ENCODE measurements around the gene GNAL.
"Not testable (repeated sequence)": the region's sequence is repeated elsewhere in the genome, so short reads cannot be mapped to it uniquely, and the experiment has no call there.

Gene GNAL

DNA sequence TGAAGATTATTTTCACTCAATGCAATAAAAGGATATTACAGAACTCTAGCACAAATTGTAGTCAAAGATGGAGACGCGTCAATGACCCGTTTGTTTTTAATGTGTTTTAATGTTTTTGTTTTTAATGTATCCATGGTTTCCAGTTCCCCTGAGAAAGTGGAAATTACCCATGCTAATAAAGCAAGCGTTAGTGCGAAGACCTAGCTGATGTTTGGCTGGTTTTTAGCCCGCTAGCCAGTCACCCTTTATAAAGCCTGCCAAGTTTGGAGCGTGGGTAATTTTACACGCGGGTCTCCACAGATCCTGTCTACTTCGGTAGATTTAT is 161.7 kb downstream of the GNAL start:
- DNase-seq (ENCODE audit: low read depth), result no peak

DNA sequence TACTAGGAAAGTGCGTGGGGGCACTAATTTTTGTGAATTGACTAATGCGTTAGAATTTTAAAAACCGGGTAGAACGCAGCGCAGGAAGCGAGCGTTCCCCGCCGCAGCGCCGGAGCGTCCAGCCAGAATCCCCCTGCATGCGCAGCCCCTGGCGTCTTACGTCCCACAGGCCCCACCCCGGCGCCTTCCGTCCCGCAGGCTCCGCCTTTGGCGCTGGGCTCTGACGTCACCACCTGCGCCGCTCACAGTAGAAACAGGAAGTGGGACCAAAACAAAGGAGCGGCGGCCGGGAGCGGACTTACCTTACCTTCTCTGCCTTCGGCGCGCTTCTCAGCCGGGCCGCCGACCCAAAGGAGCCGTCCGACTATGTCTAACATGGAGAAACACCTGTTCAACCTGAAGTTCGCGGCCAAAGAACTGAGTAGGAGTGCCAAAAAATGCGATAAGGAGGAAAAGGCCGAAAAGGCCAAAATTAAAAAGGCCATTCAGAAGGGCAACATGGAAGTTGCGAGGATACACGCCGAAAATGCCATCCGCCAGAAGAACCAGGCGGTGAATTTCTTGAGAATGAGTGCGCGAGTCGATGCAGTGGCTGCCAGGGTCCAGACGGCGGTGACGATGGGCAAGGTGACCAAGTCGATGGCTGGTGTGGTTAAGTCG is 162.2 kb downstream of the GNAL start, which contains the start of gene CHMP1B:
Gene CHMP1B, plus strand, starts transcription at position 268 of the 660 bp plus-strand sequence. Its CDS starts 99 bp downstream, at position 367.
- peak; percentile 95 for DNase-seq (ENCODE audit: low read depth)

DNA sequence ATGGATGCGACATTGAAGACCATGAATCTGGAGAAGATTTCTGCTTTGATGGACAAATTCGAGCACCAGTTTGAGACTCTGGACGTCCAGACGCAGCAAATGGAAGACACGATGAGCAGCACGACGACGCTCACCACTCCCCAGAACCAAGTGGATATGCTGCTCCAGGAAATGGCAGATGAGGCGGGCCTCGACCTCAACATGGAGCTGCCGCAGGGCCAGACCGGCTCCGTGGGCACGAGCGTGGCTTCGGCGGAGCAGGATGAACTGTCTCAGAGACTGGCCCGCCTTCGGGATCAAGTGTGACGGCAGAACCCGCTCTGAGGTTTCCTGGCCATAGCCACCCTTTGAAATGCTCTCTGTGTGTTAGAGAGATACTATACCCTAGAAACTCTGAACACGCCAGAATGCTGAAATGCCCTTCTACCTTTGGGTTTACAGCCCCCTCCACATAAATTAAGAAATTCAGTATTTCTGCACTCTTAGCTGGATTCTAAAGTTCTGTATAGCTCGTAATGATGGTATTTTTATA is 162.8 kb downstream of the GNAL start:
- peak; percentile 19 for DNase-seq (ENCODE audit: low read depth)

DNA sequence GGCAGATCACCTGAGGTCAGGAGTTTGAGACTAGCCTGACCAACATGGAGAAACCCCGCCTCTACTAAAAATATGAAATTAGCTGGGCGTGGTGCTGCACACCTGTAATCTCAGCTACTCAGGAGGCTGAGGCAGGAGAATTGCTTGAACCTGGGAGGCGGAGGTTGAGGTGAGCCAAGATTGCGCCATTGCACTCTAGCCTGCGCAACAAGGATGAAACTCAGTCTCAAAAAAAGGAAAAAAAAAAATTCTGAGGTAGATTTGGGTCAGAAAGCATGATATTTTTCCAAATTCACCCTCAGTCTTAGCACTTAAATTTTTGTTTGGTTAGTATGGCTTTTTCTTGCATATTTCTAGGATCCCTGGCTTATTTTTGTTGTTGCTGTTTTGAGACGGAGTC is 165.5 kb downstream of the GNAL start:
- not testable (repeated sequence) for DNase-seq (ENCODE audit: low read depth)

DNA sequence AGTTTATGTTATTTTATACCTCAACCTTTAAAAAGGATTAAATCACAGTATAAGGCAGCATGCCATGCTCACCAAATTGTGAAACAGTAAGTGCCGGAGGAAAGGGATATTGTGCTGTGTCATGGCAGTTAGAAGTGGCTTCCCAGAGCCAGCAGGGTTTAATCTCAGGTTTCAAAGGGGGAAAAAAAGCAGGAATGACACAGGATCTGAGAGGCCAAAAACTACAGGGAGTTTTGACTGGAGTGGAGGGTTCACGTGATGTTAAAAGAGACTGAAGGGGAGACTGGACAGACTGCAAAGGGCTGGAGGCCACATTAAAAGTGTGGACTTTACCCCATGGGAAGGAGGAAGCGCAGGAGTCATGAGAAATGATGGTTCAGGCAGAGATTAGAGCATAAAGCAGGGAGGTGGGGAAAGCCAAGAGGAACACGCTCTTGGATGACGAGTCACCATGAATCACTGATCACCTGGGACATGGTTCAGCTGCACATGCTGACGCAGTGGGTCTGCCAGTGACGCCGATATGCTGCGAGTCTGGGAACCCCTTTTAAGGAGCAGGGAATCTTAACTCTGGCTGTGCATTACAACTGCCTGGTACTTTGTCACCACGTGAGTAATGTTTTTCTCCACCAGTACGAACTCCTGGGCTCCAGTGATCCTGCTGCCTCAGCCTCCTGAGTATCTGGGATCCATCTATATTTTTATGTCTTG is 168.3 kb downstream of the GNAL start:
- no peak for DNase-seq (ENCODE audit: low read depth)

DNA sequence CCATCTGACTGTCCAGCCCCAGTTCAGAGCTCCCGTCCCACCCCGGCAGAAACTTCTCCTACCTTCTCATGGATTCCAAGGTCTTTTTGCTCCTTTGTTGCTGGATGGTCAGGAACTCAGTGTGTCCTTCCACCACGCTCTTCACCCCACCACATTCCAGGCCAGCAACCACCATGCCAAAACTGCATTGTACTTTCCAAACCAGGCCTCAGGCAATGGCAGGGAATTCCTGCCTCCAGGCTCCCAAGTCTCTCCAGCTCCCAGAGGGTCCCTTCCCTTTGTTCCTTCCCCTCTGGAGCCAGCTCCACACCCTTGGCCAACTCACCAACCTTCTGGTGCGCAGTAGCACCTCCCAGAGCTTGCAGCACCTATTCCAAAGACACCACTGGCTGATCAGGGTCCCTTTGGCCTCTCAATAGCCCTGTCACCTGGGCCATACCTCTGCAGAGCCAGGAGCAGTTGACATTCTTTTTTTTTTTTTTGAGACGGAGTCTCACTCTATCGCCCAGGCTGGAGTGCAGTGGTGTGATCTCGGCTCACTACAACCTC is 170.3 kb downstream of the GNAL start:
- no peak for DNase-seq (ENCODE audit: low read depth)

DNA sequence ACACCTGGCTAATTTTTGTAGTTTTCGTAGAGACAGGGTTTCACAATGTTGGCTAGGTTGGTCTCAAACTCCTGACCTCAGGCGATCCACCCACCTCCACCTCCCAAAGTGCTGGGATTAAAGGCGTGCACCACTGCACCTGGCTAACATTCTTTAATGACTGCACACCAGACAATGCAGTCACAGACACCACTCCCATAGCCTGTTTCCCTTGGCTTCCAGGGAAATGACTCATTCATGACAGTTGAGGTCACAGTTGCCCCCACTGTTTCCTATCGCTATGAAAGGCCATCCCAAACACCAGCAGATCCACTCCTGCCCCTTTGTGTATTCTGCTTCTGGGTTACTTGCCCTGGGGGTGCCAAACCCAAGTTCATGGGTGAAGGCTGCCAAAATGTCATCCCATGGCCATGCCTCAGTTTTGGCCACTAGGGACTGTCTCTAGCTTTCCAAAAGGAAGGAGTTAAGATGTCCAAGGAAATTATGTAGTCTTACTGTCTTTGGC is 170.9 kb downstream of the GNAL start:
- no peak for DNase-seq (ENCODE audit: low read depth)

DNA sequence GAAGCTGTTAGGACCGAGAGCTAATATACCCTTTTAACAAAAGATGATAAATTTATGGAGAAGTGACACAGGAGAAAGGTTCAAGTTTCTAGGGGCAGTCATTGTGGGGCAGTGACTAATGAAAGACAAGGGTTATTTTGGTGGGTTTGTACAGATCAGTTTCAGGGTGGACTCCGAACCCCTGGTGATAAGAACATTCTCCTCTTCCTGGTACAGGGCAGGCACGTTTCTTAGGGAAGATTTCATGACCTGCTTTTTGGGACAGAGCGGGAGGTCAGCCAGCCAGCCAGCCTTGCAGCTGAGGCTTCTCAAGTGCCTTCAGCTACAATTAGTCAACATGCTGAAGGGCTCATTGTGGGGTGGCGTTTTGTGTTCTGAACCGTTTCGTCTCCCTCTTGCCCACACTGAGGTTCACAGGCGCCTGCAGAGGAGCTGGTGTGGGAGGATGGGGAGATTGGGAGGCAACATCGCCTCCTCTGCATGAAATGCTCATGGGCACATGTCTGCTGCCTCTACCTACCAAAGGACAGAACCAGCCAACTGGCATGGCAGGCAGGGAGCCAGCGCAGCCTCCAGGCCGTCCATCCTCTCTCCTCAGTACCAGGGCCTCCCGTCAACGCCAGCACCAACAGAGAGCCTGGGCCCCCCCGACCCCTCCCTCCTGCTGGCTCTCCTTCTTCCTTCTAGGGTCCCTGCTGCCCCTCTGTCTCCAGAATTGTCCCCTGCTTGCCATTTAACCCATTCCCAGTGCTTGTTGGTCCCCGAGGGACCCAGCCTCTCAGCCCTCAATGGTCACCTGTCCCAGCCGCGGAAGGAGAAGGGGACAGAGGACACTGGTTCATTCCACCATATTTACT is 171.8 kb downstream of the GNAL start:
- no peak for DNase-seq (ENCODE audit: low read depth)

DNA sequence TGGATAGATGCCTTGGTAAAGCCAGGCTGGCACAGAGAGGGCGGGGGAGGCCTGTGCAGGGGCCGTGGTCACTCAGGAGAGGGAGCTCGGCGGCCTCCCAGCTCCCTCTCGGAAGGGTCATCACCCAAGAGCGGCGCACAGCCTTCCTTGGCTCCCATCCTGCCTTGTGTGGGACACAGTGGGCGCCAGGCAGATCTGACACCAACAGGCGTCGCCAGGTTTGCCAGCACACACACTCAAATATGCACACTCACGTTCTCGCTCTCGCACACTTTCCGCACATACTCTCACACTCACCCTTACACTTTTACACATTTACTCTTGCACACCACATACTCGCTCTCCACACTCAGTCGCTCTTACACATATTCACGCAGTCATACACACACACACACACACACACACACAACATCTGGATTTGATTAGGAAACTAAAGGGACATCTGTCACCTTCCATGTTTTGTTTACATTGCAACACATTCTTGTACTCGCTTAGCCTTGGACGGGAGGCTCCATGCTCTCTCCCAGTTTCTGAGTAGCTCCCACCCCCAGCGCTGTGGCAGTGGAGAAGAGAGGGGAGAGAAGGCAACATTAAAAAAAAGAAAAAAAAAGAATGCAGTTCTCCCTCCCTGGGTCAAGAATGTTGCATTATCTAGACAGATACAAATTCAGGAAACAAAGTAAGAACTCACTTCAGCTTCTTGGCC is 172.7 kb downstream of the GNAL start:
- DNase-seq (ENCODE audit: low read depth), result no peak

DNA sequence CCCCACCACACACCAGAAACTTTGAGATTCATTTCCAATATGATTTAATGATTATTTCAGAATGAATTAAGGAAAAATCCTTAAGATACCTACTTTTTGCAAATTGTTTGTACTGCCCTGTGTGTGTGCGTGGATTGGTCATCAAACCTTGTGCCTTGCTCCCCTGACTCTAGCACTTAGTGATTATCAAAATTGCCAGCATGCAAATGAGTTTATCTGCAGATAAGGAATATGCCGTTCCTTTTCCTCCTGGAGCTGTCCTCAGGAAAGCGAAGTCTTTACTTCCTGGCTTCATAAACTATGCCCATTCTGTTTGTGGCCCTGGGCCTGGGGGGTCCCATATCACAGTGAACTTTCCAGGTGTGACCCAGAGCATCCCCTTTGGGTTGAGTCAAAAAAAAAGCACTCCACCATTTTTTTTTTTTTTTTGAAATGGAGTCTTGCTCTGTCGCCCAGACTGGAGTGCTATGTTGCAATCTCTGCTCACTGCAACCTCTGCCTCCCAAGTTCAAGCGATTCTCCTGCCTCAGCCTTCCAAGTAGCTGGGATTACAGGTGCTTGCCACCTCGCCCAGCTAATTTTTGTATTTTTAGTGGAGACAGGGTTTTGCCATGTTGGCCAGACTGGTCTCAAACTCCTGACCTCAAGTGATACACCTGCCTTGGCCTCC is 173.5 kb downstream of the GNAL start:
- no peak for DNase-seq (ENCODE audit: low read depth)

DNA sequence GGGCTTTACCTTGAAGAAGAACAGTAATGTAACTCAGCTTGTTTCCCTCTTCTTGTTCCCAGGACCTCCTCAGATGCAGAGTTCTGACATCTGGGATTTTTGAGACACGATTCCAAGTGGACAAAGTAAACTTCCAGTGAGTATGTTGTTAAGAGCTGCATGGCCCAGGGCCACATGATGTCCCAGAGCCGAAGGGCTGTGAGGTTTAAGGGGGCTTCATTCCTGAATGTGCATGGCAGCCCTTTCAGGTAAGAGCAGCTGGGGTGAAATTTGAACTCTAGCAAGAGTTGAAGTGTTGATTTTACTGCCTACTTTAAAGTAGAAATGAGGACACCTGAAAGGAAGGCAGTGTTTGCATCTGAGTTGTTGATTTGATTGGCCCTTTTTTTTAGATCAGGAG is 175.4 kb downstream of the GNAL start:
- DNase-seq (ENCODE audit: low read depth), result no peak

DNA sequence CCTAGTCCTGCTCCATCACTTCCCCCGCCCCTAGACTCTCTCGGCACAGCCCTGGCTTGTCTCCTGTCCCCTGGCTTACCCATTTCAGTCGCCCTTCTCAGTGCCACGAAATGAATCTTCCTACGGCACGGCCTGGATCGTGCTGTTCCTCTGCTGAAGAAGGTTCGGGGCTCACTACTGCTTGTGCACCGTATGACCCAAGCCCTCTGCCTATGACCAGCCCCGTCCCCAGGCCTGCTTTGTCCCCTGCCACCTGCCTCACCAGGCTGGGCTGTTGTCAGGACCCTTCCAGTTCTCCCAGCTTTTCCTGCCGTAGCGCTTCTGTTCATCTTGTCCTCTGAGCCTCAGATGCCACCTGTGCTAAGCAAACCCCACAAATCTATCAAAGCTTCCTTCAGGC is 176.0 kb downstream of the GNAL start:
- DNase-seq (ENCODE audit: low read depth), result no peak

DNA sequence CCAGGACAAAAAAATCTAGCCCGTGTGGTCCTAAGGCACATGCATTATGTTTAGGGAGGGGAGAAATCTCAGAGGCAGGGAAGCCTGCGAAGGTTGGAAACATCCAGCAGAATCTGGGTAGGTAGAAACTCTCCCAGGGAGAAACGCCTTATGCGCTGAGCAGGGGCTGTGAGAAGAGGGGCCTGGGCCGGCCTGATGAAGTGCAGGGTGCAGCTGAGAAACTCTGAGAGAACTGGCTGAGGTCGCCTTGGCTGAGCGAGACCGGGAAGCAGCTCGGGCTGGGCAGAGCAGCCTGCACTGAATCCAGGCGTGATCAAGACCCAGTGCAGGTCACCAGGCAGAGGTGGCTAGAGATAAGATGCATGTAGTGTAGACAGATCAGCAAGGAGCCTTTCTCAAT is 177.3 kb downstream of the GNAL start:
- no peak for DNase-seq (ENCODE audit: low read depth)

DNA sequence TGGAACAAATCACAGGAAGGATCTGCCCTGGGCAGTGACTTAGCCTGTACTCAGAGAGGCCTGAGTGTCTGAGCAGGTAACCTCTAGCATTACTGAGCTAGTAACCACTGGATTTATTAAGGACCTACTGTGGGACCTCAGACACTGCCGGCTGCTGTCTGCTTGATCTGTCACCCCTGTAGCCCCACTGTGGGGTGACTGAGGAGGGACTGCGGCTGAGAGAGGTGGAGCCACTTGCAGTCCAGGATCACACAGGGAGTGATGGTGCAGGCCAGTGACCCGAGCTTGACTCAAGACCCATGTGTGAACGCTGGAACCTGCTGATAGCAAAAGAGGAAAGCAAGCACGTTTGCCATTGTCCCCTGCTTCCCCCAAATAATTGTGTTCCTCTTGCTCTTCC is 177.7 kb downstream of the GNAL start:
- DNase-seq (ENCODE audit: low read depth), result no peak

DNA sequence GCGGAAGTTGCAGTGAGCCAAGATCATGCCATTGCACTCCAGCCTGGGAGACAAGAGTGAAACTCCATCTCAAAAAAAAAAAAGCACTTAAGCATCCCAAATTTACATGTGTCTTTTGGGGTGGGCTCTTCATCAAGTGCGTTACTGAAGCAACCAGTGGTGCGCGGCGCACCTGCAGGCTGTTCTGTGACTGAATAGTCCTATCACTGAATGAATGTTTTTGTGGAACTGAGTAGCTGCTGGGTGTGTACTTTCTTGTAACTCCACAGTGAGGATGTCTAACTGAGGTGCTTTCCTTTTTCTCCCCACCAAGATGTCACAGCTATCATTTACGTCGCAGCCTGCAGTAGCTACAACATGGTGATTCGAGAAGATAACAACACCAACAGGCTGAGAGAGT is 179.2 kb downstream of the GNAL start:
- DNase-seq (ENCODE audit: low read depth), result no peak

DNA sequence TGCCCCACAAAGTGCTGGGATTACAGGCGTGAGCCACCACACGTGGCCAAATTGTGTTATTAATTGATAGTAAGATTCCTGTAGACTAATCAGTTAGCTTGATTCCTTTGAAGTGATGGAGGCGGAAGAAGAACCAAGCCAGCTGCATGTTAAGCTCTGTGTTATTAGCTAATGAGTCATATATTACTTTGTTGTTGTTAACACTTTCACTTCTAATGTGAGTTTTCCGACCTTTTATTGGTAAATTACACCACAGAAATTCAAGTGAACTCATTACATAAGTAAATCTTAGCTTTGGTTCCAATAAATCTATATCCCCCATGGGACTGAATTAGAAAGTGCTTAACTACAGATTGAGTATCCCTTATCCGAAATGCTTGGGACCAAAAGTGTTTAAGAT is 182.4 kb downstream of the GNAL start:
- DNase-seq (ENCODE audit: low read depth), result no peak

DNA sequence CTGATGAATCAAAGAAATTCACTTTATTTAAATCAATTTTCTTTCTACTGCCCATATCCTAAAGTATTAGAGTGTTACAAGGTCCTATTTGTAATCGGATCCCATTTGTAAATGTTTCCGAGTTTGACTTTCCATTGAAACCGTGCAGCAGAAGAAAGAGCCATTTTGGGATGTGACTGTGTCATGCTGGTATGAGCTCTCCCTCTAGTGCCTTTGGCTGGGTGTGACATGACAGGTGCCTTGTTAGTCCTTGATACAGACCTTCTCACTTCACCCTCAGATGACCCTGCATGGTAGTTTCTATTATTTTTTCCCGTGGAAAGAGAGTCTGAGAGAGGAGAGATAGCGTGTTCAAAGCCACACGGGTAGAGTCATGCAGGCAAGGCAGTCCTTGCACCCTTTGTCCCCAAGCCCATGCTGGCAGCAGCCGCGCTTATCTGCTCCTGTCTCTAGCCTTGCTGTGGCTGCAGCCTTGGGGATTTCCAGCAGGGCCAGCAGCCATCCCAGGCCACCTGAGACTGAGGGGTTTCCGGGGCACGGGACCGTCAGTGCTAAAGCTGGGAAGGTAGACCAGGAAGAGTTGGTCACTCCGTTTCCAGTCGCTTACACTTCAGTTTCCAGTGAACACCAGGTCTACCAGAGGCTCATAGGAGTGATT is 183.5 kb downstream of the GNAL start:
- no peak for DNase-seq (ENCODE audit: low read depth)

DNA sequence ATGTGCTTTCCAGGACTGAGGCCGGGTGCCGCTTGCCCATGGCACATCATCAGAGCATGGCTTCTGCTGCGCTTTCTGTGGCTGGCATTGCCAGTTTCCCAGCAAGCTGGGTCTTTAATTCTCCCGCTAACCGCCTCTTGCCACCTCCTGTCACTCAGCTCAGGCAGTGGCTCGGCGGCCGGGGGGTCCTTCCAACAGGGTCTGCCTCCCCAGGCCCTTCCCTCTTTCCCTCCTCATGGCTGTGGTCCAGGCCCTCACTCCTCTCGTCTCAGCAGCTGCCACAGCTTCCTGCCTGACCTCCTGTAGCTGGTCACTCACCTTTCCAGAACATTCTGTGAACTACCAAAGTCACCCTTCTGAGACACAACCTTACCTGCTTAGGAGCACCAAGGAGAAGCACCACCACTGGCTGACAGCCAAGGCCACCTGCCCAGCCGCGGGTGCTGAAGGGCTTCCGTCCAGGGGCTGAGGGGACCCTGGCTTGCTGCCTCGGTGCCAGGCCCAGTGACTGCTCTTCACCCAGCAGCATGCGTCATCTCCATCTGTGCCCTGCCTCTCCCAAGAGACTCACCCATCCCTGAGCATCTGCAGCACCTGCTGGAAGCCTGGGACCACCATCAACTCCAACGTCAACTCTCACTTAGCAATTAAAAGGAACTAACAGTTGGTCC is 184.7 kb downstream of the GNAL start:
- DNase-seq (ENCODE audit: low read depth), result no peak

DNA sequence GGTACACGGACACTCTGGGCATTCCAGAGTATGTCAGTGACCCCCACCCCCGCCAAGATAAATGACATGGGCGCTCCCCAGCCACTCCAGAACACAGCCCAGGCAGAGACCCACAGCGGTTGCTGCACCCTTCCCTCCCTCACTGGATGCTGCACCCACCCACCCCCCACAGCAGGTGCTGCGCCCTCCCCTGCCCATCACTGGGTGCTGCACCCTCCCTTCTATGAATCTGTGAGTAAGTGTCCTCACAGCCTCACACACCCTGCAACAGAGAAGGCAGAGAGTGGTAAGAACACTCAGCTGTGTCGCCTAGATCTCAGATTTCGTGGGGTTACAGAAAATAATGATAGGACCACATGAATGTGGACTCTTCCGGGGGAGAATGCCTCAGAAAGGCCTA is 185.6 kb downstream of the GNAL start:
- DNase-seq (ENCODE audit: low read depth), result no peak
